Liver (tissue), 9 donors: ENCODE results near the gene IFNA14. TPM values are rescaled to one million over a fixed set of nuclear protein-coding genes. Genes with fewer than 3 reads are reported as not detected.

Source experiments
- DNase-seq: peaks from one replicate; pipeline ENCODE4 v3.0.0-alpha.2; 2017; ENCODE audit warnings: low spot score
- H3K27ac ChIP-seq, 2 donors: one replicate each; pipeline ENCODE4 v1.7.0; 2013; ENCODE audit warnings: inconsistent platforms in 2 of 2, low read length in 2 of 2, control low read depth in 1 of 2, low read depth in 1 of 2, mild to moderate bottlenecking in 1 of 2
- H3K27me3 ChIP-seq, 4 donors: one replicate each; pipeline versions ENCODE4 v1.6.1 to v1.7.0; 2013; ENCODE audit warnings: low read length in 3 of 4, inconsistent platforms in 1 of 4, mild to moderate bottlenecking in 1 of 4, moderate library complexity in 1 of 4; ENCODE audit not compliant: control insufficient read depth in 4 of 4, insufficient read depth in 4 of 4
- H3K36me3 ChIP-seq, 4 donors: one replicate each; pipeline versions ENCODE4 v1.6.1 to v1.7.0; 2013; ENCODE audit warnings: low read length in 3 of 4, mild to moderate bottlenecking in 3 of 4, low read depth in 1 of 4, moderate library complexity in 1 of 4; ENCODE audit not compliant: control insufficient read depth in 4 of 4, insufficient read depth in 3 of 4
- H3K4me1 ChIP-seq, 4 donors: one replicate each; pipeline versions ENCODE4 v1.6.1 to v1.7.0; 2013; ENCODE audit warnings: low read length in 3 of 4, mild to moderate bottlenecking in 3 of 4, moderate library complexity in 1 of 4; ENCODE audit not compliant: control insufficient read depth in 4 of 4, insufficient read depth in 4 of 4
- H3K4me3 ChIP-seq, 3 donors: one replicate each; pipeline versions ENCODE4 v1.6.1 to v1.7.0; 2013; ENCODE audit warnings: low read length in 3 of 3, control low read depth in 1 of 3, low read depth in 1 of 3, mild to moderate bottlenecking in 1 of 3
- H3K9ac ChIP-seq, 2 donors: one replicate each; pipeline ENCODE4 v1.7.0; 2013; ENCODE audit warnings: low read length in 2 of 2, mild to moderate bottlenecking in 2 of 2, moderate library complexity in 2 of 2, control low read depth in 1 of 2, low read depth in 1 of 2
- H3K9me3 ChIP-seq, 4 donors: one replicate each; pipeline versions ENCODE4 v1.6.1 to v1.7.0; 2013; ENCODE audit warnings: low read length in 3 of 4; ENCODE audit not compliant: control insufficient read depth in 4 of 4
- CTCF ChIP-seq: fragments of 150-350 bp; IDR thresholded peaks from 2 replicates; pipeline ENCODE4 v1.5.1; 2017; ENCODE audit warnings: improper control_type of control experiment, low read depth, low read length; ENCODE audit not compliant: missing input control
- EGR1 ChIP-seq, 2 donors: IDR thresholded peaks; 2 replicates each; pipeline ENCODE4 v1.6.1; 2016 to 2018; ENCODE audit warnings: antibody characterized with exemption in 2 of 2, low read depth in 2 of 2
- FOXA1 ChIP-seq: IDR thresholded peaks from 2 replicates; pipeline ENCODE4 v1.6.1; 2016; ENCODE audit warnings: antibody characterized with exemption
- GABPA ChIP-seq, 2 donors: IDR thresholded peaks in 1 of 2; conservative IDR thresholded peaks in 1 of 2; 2 replicates each; pipeline ENCODE4 v1.6.1; 2016; ENCODE audit warnings: antibody characterized with exemption in 2 of 2, mild to moderate bottlenecking in 1 of 2, moderate library complexity in 1 of 2
- HNF4A ChIP-seq, 2 donors: conservative IDR thresholded peaks; 2 replicates each; pipeline ENCODE4 v1.6.1; 2016; ENCODE audit warnings: antibody characterized with exemption in 2 of 2, mild to moderate bottlenecking in 2 of 2
- HNF4G ChIP-seq: IDR thresholded peaks from 2 replicates; pipeline ENCODE4 v1.6.1; 2016; ENCODE audit warnings: antibody characterized with exemption
- JUND ChIP-seq, 2 donors: IDR thresholded peaks; 2 replicates each; pipeline ENCODE4 v1.6.1; 2016; ENCODE audit warnings: antibody characterized with exemption in 2 of 2
- NR2F2 ChIP-seq: IDR thresholded peaks from 2 replicates; pipeline ENCODE4 v1.6.1; 2016; ENCODE audit warnings: antibody characterized with exemption
- RAD21 ChIP-seq, 2 donors: IDR thresholded peaks; 2 replicates each; pipeline ENCODE4 v1.6.1; 2016; ENCODE audit warnings: antibody characterized with exemption in 2 of 2, mild to moderate bottlenecking in 2 of 2
- RXRA ChIP-seq, 2 donors: IDR thresholded peaks; 2 replicates each; pipeline ENCODE4 v1.6.1; 2017 to 2018; ENCODE audit warnings: antibody characterized with exemption in 2 of 2, mild to moderate bottlenecking in 1 of 2
- SP1 ChIP-seq: IDR thresholded peaks from 2 replicates; pipeline ENCODE4 v1.6.1; 2018; ENCODE audit warnings: antibody characterized with exemption, mild to moderate bottlenecking
- TAF1 ChIP-seq: conservative IDR thresholded peaks from 2 replicates; pipeline ENCODE4 v1.6.1; 2016; ENCODE audit warnings: antibody characterized with exemption, mild to moderate bottlenecking
- WGBS: extraction: QIAGEN DNeasy Blood & Tissue Kit; methylation state at CpG from one replicate; pipeline ENCODE4 v1.1.7; 2013; 5-methylcytosine and 5-hydroxymethylcytosine counted together
- polyA plus RNA-seq, 2 donors: library from polyadenylated mRNA; stranded (reverse) in 1 of 2; unstranded in 1 of 2; fragments of 200-250 nt in 1 of 2; fragments of >200 nt in 1 of 2; fragmentation: Nextera tagmentation in 1 of 2; extraction: Ambion mirVana in 1 of 2; gene quantifications; one replicate each; pipeline versions ENCODE4 v1.2.1 to v1.2.3, GENCODE V29; 2013 to 2015
- total RNA-seq, 2 donors: library from RNA; depleted of rRNA; stranded (reverse); fragments of >200 nt; gene quantifications; one replicate each; pipeline ENCODE4 v1.2.3, GENCODE V29; 2014
- TF ChIP-seq, protein P1 (sequence below): IDR thresholded peaks from 2 replicates; pipeline ENCODE4 v1.6.1; 2016; ENCODE audit warnings: antibody characterized with exemption
- TF ChIP-seq, protein P2 (sequence below): IDR thresholded peaks from 2 replicates; pipeline ENCODE4 v1.6.1; 2016; ENCODE audit warnings: antibody characterized with exemption, mild to moderate bottlenecking
- TF ChIP-seq, protein P3 (sequence below): IDR thresholded peaks from 2 replicates; pipeline ENCODE4 v1.6.1; 2016; ENCODE audit warnings: antibody characterized with exemption
- donor health status: healthy.
- donor health status: healthy.
- donor health status: healthy.
- donor health status: healthy.
- donor health status: healthy.

IFNA14 gene
- total and polyA plus RNA-seq, 4 donors, result not detected

DNA sequence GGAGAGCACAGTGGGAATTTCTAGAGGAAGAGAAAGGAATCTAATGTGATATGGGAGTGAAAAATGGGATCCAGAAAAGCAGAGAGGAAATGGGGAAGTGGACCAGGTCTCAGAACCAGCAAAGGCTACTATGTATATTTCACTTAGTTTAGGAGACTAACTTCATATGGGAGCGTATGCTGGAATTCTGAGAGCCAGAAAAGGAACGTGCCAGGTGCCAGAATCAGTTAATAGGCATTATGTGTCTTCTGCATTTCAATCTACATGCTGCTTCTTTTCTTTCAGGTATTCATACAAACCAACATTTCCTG lies 28.5 kb upstream of the IFNA14 start:
- WGBS, result 42% methylated on average over 2 of the region's 2 CpGs
- H3K9ac ChIP-seq, result no peak overlapping the region

More for the DNA sequence above, 28.5 kb upstream of the IFNA14 start:
- H3K4me1 ChIP-seq, result no peaks in the 10 kb centered on the region
- no peak overlapping the region for H3K27ac ChIP-seq
- no peaks in the 10 kb centered on the region for H3K36me3 ChIP-seq
- TF ChIP-seq RXRA (IDR thresholded peaks at IDR 0.05), result no peak
- TF ChIP-seq GABPA (IDR thresholded peaks at IDR 0.05 in 1 of 2, conservative IDR thresholded peaks at IDR 0.05 in 1 of 2), result no peak
- TF ChIP-seq NR2F2, result no peak
- no peak for TF ChIP-seq SP1
- no peak for TF ChIP-seq HNF4A (conservative IDR thresholded peaks at IDR 0.05)
- no peak for TF ChIP-seq CTCF
- no peak for TF ChIP-seq HNF4G
- TF ChIP-seq, protein P1, sequence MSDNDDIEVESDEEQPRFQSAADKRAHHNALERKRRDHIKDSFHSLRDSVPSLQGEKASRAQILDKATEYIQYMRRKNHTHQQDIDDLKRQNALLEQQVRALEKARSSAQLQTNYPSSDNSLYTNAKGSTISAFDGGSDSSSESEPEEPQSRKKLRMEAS, result no peak
- TF ChIP-seq, protein P2, sequence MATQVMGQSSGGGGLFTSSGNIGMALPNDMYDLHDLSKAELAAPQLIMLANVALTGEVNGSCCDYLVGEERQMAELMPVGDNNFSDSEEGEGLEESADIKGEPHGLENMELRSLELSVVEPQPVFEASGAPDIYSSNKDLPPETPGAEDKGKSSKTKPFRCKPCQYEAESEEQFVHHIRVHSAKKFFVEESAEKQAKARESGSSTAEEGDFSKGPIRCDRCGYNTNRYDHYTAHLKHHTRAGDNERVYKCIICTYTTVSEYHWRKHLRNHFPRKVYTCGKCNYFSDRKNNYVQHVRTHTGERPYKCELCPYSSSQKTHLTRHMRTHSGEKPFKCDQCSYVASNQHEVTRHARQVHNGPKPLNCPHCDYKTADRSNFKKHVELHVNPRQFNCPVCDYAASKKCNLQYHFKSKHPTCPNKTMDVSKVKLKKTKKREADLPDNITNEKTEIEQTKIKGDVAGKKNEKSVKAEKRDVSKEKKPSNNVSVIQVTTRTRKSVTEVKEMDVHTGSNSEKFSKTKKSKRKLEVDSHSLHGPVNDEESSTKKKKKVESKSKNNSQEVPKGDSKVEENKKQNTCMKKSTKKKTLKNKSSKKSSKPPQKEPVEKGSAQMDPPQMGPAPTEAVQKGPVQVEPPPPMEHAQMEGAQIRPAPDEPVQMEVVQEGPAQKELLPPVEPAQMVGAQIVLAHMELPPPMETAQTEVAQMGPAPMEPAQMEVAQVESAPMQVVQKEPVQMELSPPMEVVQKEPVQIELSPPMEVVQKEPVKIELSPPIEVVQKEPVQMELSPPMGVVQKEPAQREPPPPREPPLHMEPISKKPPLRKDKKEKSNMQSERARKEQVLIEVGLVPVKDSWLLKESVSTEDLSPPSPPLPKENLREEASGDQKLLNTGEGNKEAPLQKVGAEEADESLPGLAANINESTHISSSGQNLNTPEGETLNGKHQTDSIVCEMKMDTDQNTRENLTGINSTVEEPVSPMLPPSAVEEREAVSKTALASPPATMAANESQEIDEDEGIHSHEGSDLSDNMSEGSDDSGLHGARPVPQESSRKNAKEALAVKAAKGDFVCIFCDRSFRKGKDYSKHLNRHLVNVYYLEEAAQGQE, result no peak
- TF ChIP-seq EGR1 (IDR thresholded peaks at IDR 0.05; ENCODE audit: low read depth in 2 of 2), result no peak
- no peak for TF ChIP-seq RAD21 (IDR thresholded peaks at IDR 0.05)
- TF ChIP-seq JUND (IDR thresholded peaks at IDR 0.05), result no peak
- TF ChIP-seq, protein P3, sequence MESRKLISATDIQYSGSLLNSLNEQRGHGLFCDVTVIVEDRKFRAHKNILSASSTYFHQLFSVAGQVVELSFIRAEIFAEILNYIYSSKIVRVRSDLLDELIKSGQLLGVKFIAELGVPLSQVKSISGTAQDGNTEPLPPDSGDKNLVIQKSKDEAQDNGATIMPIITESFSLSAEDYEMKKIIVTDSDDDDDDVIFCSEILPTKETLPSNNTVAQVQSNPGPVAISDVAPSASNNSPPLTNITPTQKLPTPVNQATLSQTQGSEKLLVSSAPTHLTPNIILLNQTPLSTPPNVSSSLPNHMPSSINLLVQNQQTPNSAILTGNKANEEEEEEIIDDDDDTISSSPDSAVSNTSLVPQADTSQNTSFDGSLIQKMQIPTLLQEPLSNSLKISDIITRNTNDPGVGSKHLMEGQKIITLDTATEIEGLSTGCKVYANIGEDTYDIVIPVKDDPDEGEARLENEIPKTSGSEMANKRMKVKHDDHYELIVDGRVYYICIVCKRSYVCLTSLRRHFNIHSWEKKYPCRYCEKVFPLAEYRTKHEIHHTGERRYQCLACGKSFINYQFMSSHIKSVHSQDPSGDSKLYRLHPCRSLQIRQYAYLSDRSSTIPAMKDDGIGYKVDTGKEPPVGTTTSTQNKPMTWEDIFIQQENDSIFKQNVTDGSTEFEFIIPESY, result no peak
- TF ChIP-seq FOXA1, result no peak
- no peak for TF ChIP-seq TAF1
- no peak for DNase-seq
- peaks cover 0 to 7% (median 0%) of the 10 kb centered on the region in 4 donors for H3K27me3 ChIP-seq
- no peak overlapping the region for H3K4me3 ChIP-seq
- no peaks in the 10 kb centered on the region for H3K9me3 ChIP-seq
